ENCODE measurements around the gene THOC5.

GRCh38 chr22:29487426-29487986, 66.1 kb downstream of the THOC5 start:
- TF ChIP-seq POLR2A (IDR thresholded peaks at IDR 0.05), result no peak
- no peak for TF ChIP-seq CTCF (IDR thresholded peaks at IDR 0.05)

Measured in thyroid gland (tissue), 4 donors.